ENCODE data around the gene TMEM238.
A peak's percentile ranks its signal among the peaks of the same experiment; 100 is the strongest.

TMEM238 gene

GRCh38 chr19:55366790-55367189, 17.3 kb downstream of the TMEM238 start:
- DNase-seq: no peak
- in situ Hi-C loops (cut with HindIII; ENCODE audit: low pct_ligation_motif_present, low pct_unique_long_range_greater_than_20kb, low sequenced_read_pairs): no loop called here

GRCh38 chr19:55365964-55366363, 18.1 kb downstream of the TMEM238 start:
- in situ Hi-C loops (cut with HindIII; ENCODE audit: low pct_ligation_motif_present, low pct_unique_long_range_greater_than_20kb, low sequenced_read_pairs): no loop called here
- DNase-seq: no peak

DNA sequence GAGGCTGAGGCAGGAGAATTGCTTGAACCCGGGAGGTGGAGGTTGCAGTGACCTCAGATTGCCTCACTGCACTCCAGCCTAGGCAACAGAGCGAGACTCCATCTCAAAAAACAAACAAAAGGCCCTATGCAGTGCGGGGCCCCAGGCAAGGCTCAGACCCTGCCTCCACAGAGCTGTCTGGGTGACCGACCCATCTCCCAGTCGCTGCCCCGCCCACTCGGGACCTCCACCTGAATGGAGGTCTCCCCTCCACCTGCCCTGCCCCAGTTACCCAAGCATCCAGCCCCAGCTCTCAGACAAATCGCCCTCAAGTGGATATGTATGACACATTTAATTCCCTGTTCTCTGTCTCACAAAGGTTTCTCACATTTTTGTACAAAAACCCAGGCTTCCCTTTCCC, 18.8 kb downstream of the TMEM238 start:
- no peak for DNase-seq

DNA sequence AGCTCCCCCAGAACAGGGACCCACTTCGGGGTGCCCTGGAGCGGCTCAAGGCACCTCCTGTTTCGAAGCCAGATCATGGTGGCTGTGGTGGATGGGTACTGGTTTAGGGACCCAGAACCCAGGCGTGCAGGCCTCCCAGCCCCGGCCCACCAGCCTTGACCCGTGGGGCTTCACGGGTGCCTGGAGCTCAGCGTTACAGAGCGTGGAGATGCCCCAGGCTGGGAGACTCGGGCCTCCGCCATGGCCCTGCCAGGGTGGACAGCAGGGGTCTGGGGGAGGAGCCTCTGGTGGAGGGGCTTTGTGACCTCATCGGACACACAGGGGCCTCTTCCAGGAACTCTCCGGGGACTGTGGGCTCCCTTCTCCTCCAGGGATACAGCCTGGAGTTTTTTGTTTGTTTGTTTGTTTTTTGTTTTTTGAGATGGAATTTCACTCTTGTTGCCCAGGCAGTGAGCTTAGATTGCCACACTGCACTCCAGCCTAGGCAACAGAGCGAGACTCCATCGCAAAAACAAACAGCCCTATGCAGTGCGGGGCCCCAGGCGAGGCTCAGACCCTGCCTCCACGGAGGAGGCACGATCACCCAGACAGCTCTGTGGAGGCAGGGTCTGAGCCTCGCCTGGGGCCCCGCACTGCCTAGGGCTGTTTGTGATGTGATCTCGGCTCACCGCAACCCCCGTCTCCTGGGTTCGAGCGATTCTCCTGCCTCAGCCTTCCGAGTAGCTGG, 20.9 kb downstream of the TMEM238 start, which contains the start of gene GARIN5B:
TSS of gene GARIN5B (minus strand) at position 271 of the 727 bp plus-strand sequence. CDS start at position 77, 194 bp downstream.
- in situ Hi-C loops (cut with HindIII; ENCODE audit: low pct_ligation_motif_present, low pct_unique_long_range_greater_than_20kb, low sequenced_read_pairs): no loop called here
- DNase-seq: no peak

More for the DNA sequence above, 18.8 kb downstream of the TMEM238 start:
- in situ Hi-C loops (cut with HindIII; ENCODE audit: low pct_ligation_motif_present, low pct_unique_long_range_greater_than_20kb, low sequenced_read_pairs): no loop called here

DNA sequence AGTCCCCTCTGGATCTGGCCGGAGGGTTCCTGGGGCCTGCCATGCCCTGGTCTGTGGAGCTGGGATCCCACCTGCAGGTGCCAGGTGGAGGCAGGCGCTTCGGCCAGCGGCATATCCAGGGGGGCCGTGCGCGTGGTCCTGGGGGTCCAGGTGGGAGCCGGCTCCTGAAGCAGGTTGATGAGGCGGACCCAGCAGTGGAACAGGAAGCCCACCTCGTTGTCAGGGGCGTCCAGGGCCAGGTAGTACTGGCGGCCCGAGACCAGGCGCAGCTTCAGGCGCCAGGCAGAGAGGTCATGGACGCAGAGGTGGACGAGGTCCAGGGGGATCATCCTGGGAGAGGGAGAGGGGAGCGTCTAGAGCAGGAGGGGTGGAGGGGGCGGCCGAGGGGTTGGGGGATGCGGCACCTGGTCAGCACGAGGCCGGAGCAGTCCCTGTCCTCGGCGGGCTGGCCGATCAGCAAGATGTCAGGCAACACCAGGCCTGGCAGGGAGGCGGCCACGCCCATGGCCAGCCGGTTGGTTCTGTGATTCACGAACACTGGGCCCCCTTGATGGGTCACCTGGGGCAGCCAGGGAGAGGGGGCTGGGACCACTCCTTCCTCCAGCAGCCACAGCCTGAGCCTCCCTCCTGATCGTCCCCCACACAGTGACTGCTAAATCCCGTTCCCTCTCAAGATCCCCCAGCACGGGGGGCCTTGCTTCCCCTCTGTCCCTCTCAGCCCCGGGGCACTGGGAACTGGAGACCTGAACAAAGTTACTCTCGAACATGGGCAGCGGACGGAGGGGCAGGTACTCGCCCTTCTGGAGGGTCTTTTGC, 21.7 kb downstream of the TMEM238 start:
- in situ Hi-C loops (cut with HindIII; ENCODE audit: low pct_ligation_motif_present, low pct_unique_long_range_greater_than_20kb, low sequenced_read_pairs): no loop called here
- DNase-seq: no peak

GRCh38 chr19:55360902-55361301, 23.2 kb downstream of the TMEM238 start:
- in situ Hi-C loops (cut with HindIII; ENCODE audit: low pct_ligation_motif_present, low pct_unique_long_range_greater_than_20kb, low sequenced_read_pairs): no loop called here
- DNase-seq: no peak

DNA sequence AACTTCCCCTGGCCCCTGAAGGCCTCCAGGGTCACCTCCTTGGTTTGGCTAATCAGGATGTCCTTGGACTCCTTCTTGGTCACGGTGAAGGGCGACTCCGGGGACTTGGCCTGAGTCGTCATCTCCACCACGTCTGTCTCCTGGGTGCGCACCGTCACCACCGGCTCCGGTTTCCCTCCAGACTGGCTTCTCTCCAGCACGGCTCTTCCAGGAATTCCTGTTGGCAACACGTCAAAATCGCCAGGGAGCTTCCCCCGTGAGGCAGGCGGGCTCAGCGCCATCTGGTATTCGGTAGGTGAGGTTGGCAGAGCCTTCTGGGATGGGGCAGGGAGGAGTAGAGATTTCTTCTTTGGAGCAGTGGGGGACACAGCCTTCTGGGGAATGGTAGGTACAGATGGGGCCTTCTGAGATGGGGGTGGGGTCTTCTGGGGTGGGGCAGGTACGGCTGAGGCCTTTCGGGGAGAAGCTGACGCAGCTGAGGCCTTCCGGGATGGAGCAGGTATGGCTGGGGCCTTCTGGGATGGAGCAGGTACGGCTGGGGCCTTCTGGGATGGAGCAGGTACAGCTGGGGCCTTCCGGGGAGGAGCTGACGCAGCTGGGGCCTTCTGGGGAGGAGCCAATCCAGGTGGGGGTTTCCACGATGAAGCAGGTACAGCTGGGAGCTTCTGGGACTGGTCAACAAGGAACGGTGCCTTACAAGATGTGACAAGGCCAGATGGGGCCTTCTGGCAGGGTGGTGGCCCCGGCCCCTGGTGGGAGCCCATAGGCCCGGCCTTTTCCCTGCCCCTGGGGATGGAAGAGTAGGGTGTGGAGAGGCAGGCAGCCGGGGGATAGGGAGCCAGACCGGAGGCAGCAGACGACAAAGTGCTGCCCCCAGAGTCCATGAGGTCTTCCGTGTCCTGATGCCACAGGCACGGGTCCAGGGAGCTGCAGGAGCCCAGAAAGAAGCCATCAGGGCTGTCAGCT, 24.9 kb downstream of the TMEM238 start:
- in situ Hi-C loops (cut with HindIII; ENCODE audit: low pct_ligation_motif_present, low pct_unique_long_range_greater_than_20kb, low sequenced_read_pairs): no loop called here

GRCh38 chr19:55358493-55358892, 25.6 kb downstream of the TMEM238 start:
- in situ Hi-C loops (cut with HindIII; ENCODE audit: low pct_ligation_motif_present, low pct_unique_long_range_greater_than_20kb, low sequenced_read_pairs): no loop called here

More for the DNA sequence above, 24.9 kb downstream of the TMEM238 start:
- no peak for DNase-seq

GRCh38 chr19:55355213-55355821, 28.8 kb downstream of the TMEM238 start:
- no peak for DNase-seq
- in situ Hi-C loops (cut with HindIII; ENCODE audit: low pct_ligation_motif_present, low pct_unique_long_range_greater_than_20kb, low sequenced_read_pairs): no loop called here

More at GRCh38 chr19:55358493-55358892, 25.6 kb downstream of the TMEM238 start:
- no peak for DNase-seq

DNA sequence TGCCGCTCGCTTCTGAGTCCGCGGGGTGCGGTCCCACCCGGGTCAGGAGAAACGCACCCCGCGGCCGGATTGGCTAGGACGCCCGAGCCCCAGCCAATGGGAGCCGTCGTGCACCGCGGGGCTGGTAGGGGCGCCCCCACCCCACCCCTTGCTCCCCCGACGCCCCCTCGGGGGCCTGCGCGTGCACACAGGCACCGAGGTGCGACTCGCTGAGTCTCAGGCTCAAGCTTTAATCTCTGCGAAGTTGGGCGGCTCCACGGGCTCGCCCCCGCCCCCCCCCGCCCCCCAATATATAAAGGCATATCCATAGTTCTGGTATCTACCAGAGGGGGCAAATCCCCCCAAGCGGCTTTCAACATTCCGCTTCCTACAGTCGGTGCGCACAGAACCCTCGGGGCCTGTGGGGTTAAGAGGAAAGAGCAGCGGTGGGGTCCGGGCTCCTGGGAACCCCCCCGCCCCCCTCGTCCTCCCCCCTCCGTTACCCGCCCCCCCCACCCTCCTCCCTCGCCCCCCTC, 29.3 kb downstream of the TMEM238 start, which contains the start of gene COX6B2:
TSS of gene COX6B2 (minus strand) at position 22 of the 515 bp plus-strand sequence. CDS start 198 bp downstream, outside the sequence.
- in situ Hi-C loops (cut with HindIII; ENCODE audit: low pct_ligation_motif_present, low pct_unique_long_range_greater_than_20kb, low sequenced_read_pairs): no loop called here
- DNase-seq: no peak

DNA sequence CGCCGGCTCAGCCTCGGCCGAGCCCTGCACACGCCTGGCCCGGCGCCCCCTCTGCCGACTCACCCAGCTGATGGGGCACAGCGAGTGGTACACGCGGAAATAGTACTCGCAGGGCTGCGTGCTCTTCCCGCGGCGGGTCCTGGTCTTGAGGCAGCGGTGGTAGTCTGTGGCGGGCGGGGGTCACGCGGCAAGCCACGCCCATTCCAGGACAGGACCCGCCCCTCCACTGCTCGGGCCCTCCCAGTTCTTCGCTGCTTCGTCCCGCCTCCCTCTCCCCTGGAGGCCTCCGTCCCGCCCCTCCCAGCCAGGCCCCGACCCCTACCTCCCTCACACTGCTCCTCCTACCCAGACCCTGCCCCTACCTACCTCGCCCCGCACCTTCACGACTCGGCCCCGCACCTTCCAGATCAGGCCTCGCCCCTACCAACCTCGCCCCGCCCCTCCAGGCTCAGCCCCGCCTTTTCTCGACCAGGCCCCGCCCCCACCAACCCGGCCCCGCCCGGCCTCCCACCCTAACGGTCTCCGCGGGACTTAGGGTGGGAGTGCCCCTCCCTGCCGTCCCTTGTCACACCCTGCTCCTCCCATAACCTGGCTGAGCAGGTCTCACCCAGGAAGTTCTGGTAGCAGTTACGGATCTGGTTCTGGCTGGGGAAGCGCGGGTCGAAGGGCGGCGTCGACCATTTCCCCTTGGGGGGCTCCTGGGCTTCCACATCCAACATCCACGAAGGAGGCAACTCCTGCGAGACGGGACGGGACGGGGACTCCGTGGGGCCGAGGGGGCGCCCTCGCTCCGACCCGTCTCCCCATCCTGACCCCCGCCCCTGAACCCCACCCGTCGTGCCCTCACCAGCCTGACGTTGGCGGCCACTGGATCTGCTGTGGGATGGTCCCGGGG, 30.0 kb downstream of the TMEM238 start:
- peak; percentile 45 for DNase-seq
- in situ Hi-C loops (cut with HindIII; ENCODE audit: low pct_ligation_motif_present, low pct_unique_long_range_greater_than_20kb, low sequenced_read_pairs): no loop called here

GRCh38 chr19:55353356-55353802, 30.7 kb downstream of the TMEM238 start:
- DNase-seq: no peak
- in situ Hi-C loops (cut with HindIII; ENCODE audit: low pct_ligation_motif_present, low pct_unique_long_range_greater_than_20kb, low sequenced_read_pairs): no loop called here

- in situ Hi-C loops (cut with HindIII; ENCODE audit: low pct_ligation_motif_present, low pct_unique_long_range_greater_than_20kb, low sequenced_read_pairs): no loop called here
- no peak for DNase-seq
Observed at GRCh38 chr19:55352549-55353145, 31.4 kb downstream of the TMEM238 start.

DNA sequence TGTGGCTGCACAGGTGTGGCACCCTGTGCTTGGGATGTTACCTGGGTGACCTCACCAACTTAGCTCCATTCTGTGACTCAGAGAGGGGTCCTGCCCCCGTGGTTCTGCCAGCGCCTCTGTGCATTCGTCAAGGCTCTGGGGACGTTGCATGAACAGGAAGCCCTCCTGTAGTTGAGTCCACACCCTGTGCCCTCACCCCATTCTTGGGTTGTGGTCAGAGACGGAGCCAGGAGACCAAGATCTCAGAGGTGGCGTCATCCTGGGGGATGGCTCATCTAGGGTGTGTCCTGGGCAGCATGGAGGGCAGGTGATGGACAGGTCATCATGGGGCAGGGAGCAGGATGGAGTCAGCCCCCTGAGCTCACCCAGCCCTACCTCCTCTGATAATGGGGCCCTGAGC, 32.1 kb downstream of the TMEM238 start:
- no peak for DNase-seq
- in situ Hi-C loops (cut with HindIII; ENCODE audit: low pct_ligation_motif_present, low pct_unique_long_range_greater_than_20kb, low sequenced_read_pairs): no loop called here

DNA sequence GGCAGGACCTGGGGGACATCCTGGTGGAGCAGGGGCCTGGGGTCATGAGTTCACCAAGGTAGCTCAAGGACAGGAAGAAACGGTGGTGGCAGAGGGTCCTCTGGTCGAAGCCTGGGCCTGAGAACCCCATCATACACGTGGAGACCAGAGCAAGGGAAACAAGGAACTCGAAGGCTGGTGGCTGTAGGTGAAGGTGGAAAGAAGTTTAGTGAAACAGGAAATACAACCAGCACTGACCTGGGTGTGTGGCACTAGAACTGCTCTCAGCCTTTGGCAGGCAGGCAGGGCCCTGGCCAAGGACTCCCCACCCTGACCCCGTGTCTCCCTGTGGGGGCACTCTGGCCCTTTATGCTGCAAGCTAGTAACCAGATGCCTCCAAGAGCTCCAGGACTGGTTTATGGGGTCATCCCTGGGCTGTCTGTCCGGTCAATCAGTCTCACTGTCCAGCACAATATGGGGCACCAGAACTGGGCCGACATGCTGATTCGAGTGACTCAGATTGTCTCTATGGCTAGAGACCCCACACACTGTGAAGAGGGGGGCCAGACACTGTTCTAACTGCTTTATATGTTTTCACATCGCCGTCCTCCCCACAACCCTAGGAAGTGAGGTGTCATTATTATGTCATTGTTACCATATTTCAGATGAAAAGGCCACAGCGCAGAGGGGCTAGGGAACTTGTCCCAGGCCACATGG, 33.3 kb downstream of the TMEM238 start:
- DNase-seq: no peak
- in situ Hi-C loops (cut with HindIII; ENCODE audit: low pct_ligation_motif_present, low pct_unique_long_range_greater_than_20kb, low sequenced_read_pairs): no loop called here
